Amniotic epithelial cell (primary cell): ENCODE data around the gene FHL2.

Source experiments
- DNase-seq: peaks from one replicate; pipeline ENCODE4 v3.0.0-alpha.2; 2010; ENCODE audit warnings: low read depth

Gene FHL2

GRCh38 chr2:105397025-105397722, 1.7 kb downstream of the FHL2 start:
- no peak for DNase-seq

GRCh38 chr2:105396254-105397024, 2.4 kb downstream of the FHL2 start:
- DNase-seq: peak; percentile 91

GRCh38 chr2:105395691-105396090, 3.2 kb downstream of the FHL2 start:
- no peak for DNase-seq

- DNase-seq: peak; percentile 82
Observed at GRCh38 chr2:105394951-105395611, 3.8 kb downstream of the FHL2 start.

GRCh38 chr2:105393373-105394055, 5.3 kb downstream of the FHL2 start:
- peak; percentile 87 for DNase-seq

GRCh38 chr2:105391763-105392662, 6.8 kb downstream of the FHL2 start:
- no peak for DNase-seq

GRCh38 chr2:105391058-105391627, 7.7 kb downstream of the FHL2 start:
- DNase-seq: peak; percentile 86

- peak; percentile 38 for DNase-seq
Observed at GRCh38 chr2:105390454-105390853, 8.4 kb downstream of the FHL2 start.

GRCh38 chr2:105388971-105389381, 9.9 kb downstream of the FHL2 start:
- peak; percentile 99 for DNase-seq

GRCh38 chr2:105387225-105387624, 11.6 kb downstream of the FHL2 start:
- DNase-seq: peak; percentile 54

- no peak for DNase-seq
Observed at GRCh38 chr2:105385731-105386540, 12.9 kb downstream of the FHL2 start.

- no peak for DNase-seq
Observed at GRCh38 chr2:105384861-105385260, 14.0 kb downstream of the FHL2 start.

- DNase-seq: no peak
Observed at GRCh38 chr2:105384216-105384615, 14.6 kb downstream of the FHL2 start.

GRCh38 chr2:105383432-105384166, 15.3 kb downstream of the FHL2 start:
- DNase-seq: no peak

- DNase-seq: no peak
Observed at GRCh38 chr2:105382177-105382576, 16.7 kb downstream of the FHL2 start.

- no peak for DNase-seq
Observed at GRCh38 chr2:105381101-105381668, 17.7 kb downstream of the FHL2 start.

GRCh38 chr2:105380432-105381100, 18.3 kb downstream of the FHL2 start:
- DNase-seq: peak; percentile 62

- DNase-seq: no peak
Observed at GRCh38 chr2:105379741-105380186, 19.1 kb downstream of the FHL2 start.
